ENCODE measurements around the gene THOC5. TPM values are rescaled to one million over a fixed set of nuclear protein-coding genes. Genes with fewer than 3 reads are reported as not detected.

THOC5 gene
- total RNA-seq, 1 experiment from 2014 or later: 74.6 TPM

GRCh38 chr22:29469755-29470154, 83.8 kb downstream of the THOC5 start:
- DNase-seq: peak in 1 of 2 experiments; percentile 34

GRCh38 chr22:29464581-29464980, 89.0 kb downstream of the THOC5 start:
- H3K4me3 Mint-ChIP-seq (ENCODE audit: unreplicated experiment): no peak overlapping the region
- Histone ChIP-seq H3K9me3 (no peaks in the 10 kb centered on the region), H3K27me3 (replicated peaks; ENCODE audit: control insufficient read depth, insufficient read depth, low read length) (no peaks in the 10 kb centered on the region), H3K4me3 (ENCODE audit: low read depth, low read length) (no peak overlapping the region), H3K4me1 (no peaks in the 10 kb centered on the region), H3K36me3 (ENCODE audit: control insufficient read depth, insufficient read depth, low read length) (no peaks in the 10 kb centered on the region)
- intact Hi-C loops (cut with micrococcal nuclease; ENCODE audit: unreplicated experiment): no loop called here
- no peaks in the 10 kb centered on the region for H3K36me3 Mint-ChIP-seq (ENCODE audit: insufficient read depth, unreplicated experiment)
- CTCF ChIA-PET: no interaction called here
- TF ChIP-seq, protein P1, sequence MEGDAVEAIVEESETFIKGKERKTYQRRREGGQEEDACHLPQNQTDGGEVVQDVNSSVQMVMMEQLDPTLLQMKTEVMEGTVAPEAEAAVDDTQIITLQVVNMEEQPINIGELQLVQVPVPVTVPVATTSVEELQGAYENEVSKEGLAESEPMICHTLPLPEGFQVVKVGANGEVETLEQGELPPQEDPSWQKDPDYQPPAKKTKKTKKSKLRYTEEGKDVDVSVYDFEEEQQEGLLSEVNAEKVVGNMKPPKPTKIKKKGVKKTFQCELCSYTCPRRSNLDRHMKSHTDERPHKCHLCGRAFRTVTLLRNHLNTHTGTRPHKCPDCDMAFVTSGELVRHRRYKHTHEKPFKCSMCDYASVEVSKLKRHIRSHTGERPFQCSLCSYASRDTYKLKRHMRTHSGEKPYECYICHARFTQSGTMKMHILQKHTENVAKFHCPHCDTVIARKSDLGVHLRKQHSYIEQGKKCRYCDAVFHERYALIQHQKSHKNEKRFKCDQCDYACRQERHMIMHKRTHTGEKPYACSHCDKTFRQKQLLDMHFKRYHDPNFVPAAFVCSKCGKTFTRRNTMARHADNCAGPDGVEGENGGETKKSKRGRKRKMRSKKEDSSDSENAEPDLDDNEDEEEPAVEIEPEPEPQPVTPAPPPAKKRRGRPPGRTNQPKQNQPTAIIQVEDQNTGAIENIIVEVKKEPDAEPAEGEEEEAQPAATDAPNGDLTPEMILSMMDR (IDR thresholded peaks at IDR 0.05; ENCODE audit: insufficient read depth in 1 of 2, low read depth in 1 of 2, low read length in 1 of 2, severe bottlenecking in 1 of 2, unreplicated experiment in 1 of 2): no peak
- no peaks in the 10 kb centered on the region for H3K9me3 Mint-ChIP-seq (ENCODE audit: unreplicated experiment)
- no peak for DNase-seq
- no TSS peak for BruUV-seq (replicated peaks)
- no peak overlapping the region for H3K27ac Mint-ChIP-seq (ENCODE audit: unreplicated experiment)
- H3K4me1 Mint-ChIP-seq (ENCODE audit: low read depth, unreplicated experiment): peaks cover under 1% of the 10 kb centered on the region
- POLR2A ChIA-PET: no interaction called here
- H3K27me3 Mint-ChIP-seq (ENCODE audit: insufficient read depth, unreplicated experiment): no peaks in the 10 kb centered on the region

More at GRCh38 chr22:29469755-29470154, 83.8 kb downstream of the THOC5 start:
- Histone ChIP-seq H3K4me3 (ENCODE audit: low read depth, low read length) (peak overlapping the region; percentile 43), H3K27me3 (replicated peaks; ENCODE audit: control insufficient read depth, insufficient read depth, low read length) (no peaks in the 10 kb centered on the region), H3K36me3 (ENCODE audit: control insufficient read depth, insufficient read depth, low read length) (no peaks in the 10 kb centered on the region), H3K9me3 (no peaks in the 10 kb centered on the region), H3K4me1 (peaks cover 3% of the 10 kb centered on the region; the same call in 1 of the 2 replicates)
- BruUV-seq (replicated peaks): no TSS peak
- intact Hi-C loops (cut with micrococcal nuclease; ENCODE audit: unreplicated experiment): loop anchor here (1.0 kb wide), 2 partner anchors 55 to 74 kb away; no protein-coding TSS in a partner anchor
- Mint-ChIP-seq H3K4me1 (ENCODE audit: low read depth, unreplicated experiment) (peaks cover 6% of the 10 kb centered on the region), H3K27ac (ENCODE audit: unreplicated experiment) (no peak overlapping the region), H3K9me3 (ENCODE audit: unreplicated experiment) (no peaks in the 10 kb centered on the region), H3K4me3 (ENCODE audit: unreplicated experiment) (peak overlapping the region; percentile 77), H3K36me3 (ENCODE audit: insufficient read depth, unreplicated experiment) (no peaks in the 10 kb centered on the region), H3K27me3 (ENCODE audit: insufficient read depth, unreplicated experiment) (peaks cover 4% of the 10 kb centered on the region)
- TF ChIP-seq, protein P1 (IDR thresholded peaks at IDR 0.05; ENCODE audit: insufficient read depth in 1 of 2, low read depth in 1 of 2, low read length in 1 of 2, severe bottlenecking in 1 of 2, unreplicated experiment in 1 of 2): no peak
- ChIA-PET CTCF (interaction anchor here (0.6 to 0.7 kb wide), 2 partner anchors 54 to 84 kb away, joined by 3 read pairs; partner anchors contain the start of gene THOC5), POLR2A (no interaction called here)

- no peak overlapping the region for H3K4me3 Mint-ChIP-seq (ENCODE audit: unreplicated experiment)
- BruUV-seq (replicated peaks): no TSS peak
- Histone ChIP-seq H3K4me1 (no peaks in the 10 kb centered on the region), H3K36me3 (ENCODE audit: control insufficient read depth, insufficient read depth, low read length) (no peaks in the 10 kb centered on the region), H3K9me3 (no peaks in the 10 kb centered on the region), H3K27me3 (replicated peaks; ENCODE audit: control insufficient read depth, insufficient read depth, low read length) (no peaks in the 10 kb centered on the region), H3K4me3 (ENCODE audit: low read depth, low read length) (no peak overlapping the region)
- intact Hi-C loops (cut with micrococcal nuclease; ENCODE audit: unreplicated experiment): no loop called here
- H3K36me3 Mint-ChIP-seq (ENCODE audit: insufficient read depth, unreplicated experiment): peaks cover 2% of the 10 kb centered on the region
- no peaks in the 10 kb centered on the region for H3K4me1 Mint-ChIP-seq (ENCODE audit: low read depth, unreplicated experiment)
- ChIA-PET CTCF (no interaction called here), POLR2A (no interaction called here)
- no peak overlapping the region for H3K27ac Mint-ChIP-seq (ENCODE audit: unreplicated experiment)
- no peaks in the 10 kb centered on the region for H3K9me3 Mint-ChIP-seq (ENCODE audit: unreplicated experiment)
- H3K27me3 Mint-ChIP-seq (ENCODE audit: insufficient read depth, unreplicated experiment): no peaks in the 10 kb centered on the region
- TF ChIP-seq, protein P1 (IDR thresholded peaks at IDR 0.05; ENCODE audit: insufficient read depth in 1 of 2, low read depth in 1 of 2, low read length in 1 of 2, severe bottlenecking in 1 of 2, unreplicated experiment in 1 of 2): no peak
- DNase-seq: no peak
Observed at GRCh38 chr22:29463629-29464028, 89.9 kb downstream of the THOC5 start.
